ENCODE data around the gene GPR137.
"Not testable (repeated sequence)": the region's sequence is repeated elsewhere in the genome, so short reads cannot be mapped to it uniquely, and the experiment has no call there.

GRCh38 chr11:64246621-64246870 is 39.1 kb upstream of the GPR137 start:
- TF ChIP-seq, protein P1, sequence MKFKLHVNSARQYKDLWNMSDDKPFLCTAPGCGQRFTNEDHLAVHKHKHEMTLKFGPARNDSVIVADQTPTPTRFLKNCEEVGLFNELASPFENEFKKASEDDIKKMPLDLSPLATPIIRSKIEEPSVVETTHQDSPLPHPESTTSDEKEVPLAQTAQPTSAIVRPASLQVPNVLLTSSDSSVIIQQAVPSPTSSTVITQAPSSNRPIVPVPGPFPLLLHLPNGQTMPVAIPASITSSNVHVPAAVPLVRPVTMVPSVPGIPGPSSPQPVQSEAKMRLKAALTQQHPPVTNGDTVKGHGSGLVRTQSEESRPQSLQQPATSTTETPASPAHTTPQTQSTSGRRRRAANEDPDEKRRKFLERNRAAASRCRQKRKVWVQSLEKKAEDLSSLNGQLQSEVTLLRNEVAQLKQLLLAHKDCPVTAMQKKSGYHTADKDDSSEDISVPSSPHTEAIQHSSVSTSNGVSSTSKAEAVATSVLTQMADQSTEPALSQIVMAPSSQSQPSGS (tag by site-specific recombination; IDR thresholded peaks at IDR 0.05; ENCODE audit: low read depth) = not testable (repeated sequence)
- not testable (repeated sequence) for TF ChIP-seq ZNF202 (tag by site-specific recombination; IDR thresholded peaks at IDR 0.05; ENCODE audit: borderline replicate concordance); ZSCAN30 (tag by site-specific recombination; IDR thresholded peaks at IDR 0.05); ZSCAN18 (tag by site-specific recombination; IDR thresholded peaks at IDR 0.05); CTCF (tag by site-specific recombination; IDR thresholded peaks at IDR 0.05); ZBTB8A (tag by site-specific recombination; IDR thresholded peaks at IDR 0.05)
